Measurements from ENCODE around the gene FAM120B.

FAM120B gene

GRCh38 chr6:170454512-170455285 is 148.1 kb downstream of the FAM120B start:
- TF ChIP-seq CTCF (IDR thresholded peaks at IDR 0.05; ENCODE audit: insufficient read depth, missing control alignments), result no peak
- FAIRE-seq (no peak), DNase-seq (ENCODE audit: insufficient read length, low spot score) (no peak)

GRCh38 chr6:170455335-170455979 is 148.9 kb downstream of the FAM120B start:
- DNase-seq (ENCODE audit: insufficient read length, low spot score) (no peak), FAIRE-seq (no peak)
- TF ChIP-seq CTCF (IDR thresholded peaks at IDR 0.05; ENCODE audit: insufficient read depth, missing control alignments), result no peak

- DNase-seq (ENCODE audit: insufficient read length, low spot score), result no peak
- TF ChIP-seq CTCF (IDR thresholded peaks at IDR 0.05; ENCODE audit: insufficient read depth, missing control alignments), result no peak
- FAIRE-seq, result no peak
These were observed 149.8 kb downstream of the FAM120B start for GRCh38 chr6:170456334-170456733.

Data from D721Med (cell line).